NCI-H2196 treated with DMSO at 0.1 percent for 48 hours (cell line): ENCODE results near the gene MUC15.

ENCODE experiments used
- DNase-seq: peaks from one replicate; lab custom pipeline; 2025; ENCODE audit not compliant: unreplicated experiment; lab: John Stamatoyannopoulos, UW

The MUC15 gene

DNA sequence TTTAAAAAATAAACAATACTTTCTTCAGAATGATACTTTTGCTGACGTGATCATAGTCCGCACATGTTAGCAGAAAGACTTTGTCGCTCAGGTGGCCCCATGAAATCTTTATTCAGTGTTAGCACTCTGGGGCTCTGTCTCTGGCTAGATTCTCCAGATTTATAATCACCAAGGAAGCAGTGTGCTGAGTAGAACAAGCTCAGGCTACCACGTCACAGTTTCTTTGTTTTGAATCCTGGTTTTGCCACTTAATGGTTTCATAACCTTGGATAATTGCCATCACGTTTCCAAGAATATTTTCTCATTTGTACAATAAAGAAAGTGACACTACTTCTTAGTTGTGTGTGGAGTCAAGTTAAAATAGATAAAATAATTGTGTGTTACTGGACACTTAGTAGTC is 3.9 kb upstream of the MUC15 start:
- no peak for DNase-seq

- no peak for DNase-seq
Observed at GRCh38 chr11:26573896-26574295, 1.8 kb upstream of the MUC15 start.

GRCh38 chr11:26572770-26573402 is 823 bp upstream of the MUC15 start:
- no peak for DNase-seq

- no peak for DNase-seq
Observed at GRCh38 chr11:26569646-26570045, 2.4 kb downstream of the MUC15 start.

DNA sequence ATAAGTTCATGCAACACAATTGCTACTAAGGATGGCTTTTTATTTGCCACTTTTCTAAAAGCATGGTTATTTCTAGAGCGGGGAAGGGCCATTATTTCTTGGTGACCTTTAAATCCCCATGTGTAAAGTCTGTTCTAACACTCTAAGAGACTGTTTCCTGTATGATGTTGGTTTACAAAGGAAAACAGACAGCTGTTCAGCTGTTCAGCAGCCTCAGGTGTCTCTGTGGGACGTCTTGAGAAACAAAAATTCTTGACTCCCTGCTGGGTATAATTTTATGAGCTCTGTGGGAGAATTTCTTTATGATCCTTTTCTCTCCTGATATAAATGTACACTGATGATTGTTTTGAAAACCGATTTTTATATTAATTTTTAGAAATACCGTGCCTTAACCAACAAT is 13.9 kb downstream of the MUC15 start:
- DNase-seq = no peak

- no peak for DNase-seq
Observed at GRCh38 chr11:26557666-26558065, 14.4 kb downstream of the MUC15 start.

DNA sequence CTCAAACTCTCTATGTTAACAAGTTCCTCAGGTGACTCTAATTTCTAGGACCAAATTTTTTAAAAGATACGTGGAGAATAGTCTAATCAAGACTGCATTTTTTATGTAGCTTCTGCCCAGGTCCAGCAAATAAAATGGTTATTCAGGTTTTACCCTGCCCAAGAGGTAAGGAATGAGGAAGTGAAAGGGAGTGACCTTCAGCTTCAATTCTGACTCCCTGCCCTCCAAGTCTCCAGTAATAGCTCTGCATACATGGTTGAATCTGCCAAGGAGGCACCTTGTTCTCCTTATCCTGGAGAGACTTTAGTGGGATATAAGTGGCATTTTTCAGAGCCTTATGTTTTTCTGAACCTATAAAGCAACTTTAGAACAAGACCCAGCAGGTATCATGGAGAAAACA is 15.5 kb downstream of the MUC15 start:
- no peak for DNase-seq

GRCh38 chr11:26554455-26554854 is 17.6 kb downstream of the MUC15 start:
- DNase-seq = no peak

DNA sequence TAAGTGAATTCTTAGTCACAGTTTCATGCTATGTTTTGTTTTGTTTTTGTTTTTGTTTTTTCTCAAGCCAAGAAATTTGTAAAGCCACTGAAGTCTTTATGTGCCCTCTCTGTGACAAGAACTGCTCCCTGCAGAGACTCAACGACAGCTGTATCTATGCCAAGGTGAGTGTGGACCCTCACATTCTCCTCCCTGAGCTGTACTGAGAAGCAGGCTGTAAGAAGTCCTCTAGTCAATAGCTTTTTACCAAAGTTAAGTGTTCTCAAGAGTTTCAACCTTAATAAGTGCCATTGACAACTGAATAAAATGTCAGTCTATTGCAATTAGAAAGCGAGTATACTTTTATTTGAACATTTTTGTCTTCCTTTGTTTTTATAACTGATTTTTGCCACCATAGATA is 18.9 kb downstream of the MUC15 start:
- no peak for DNase-seq

- DNase-seq = no peak
Observed at GRCh38 chr11:26551186-26551801, 20.8 kb downstream of the MUC15 start.

- no peak for DNase-seq
Observed at GRCh38 chr11:26550022-26550421, 22.0 kb downstream of the MUC15 start.

DNA sequence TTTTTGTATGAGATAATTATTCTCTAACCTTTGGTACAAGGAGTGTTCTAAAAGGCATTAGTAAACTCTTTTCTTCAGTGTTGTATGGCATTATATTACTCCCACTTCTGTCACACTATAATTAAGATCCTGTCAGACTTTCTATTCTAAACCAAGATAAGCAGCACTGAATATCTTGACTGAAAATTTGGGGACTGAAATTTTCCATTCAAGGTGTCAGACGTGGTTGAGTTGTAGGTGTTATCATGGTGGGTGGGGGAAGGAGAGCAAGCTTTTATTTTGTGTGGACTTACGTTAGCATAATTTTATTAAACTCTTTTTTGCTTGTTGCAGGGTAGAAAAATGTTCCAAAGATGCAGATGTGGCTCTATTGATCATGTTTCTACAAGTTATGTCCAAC is 22.9 kb downstream of the MUC15 start:
- no peak for DNase-seq

DNA sequence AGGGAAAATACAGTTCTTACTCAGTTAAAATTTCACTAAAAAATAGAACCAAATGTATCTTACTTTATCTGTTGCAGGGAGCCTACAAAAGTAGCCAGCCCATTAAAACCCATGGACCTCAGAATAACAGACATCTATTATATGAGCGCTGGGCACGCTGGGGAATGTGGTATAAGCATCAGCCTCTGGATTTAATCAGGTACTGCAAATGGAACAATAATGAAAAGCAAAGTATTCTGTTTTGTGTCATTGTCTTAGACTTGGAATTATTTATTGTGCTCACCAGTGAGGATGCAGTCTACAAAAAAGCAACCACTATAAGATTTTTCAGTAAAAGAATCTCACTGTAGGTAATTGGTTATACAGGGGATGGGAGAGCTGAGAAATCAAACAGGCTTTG is 30.2 kb downstream of the MUC15 start:
- DNase-seq = no peak

GRCh38 chr11:26539517-26539916 is 32.5 kb downstream of the MUC15 start:
- no peak for DNase-seq

GRCh38 chr11:26537341-26537740 is 34.7 kb downstream of the MUC15 start:
- no peak for DNase-seq

- no peak for DNase-seq
Observed at GRCh38 chr11:26527685-26528084, 44.4 kb downstream of the MUC15 start.

DNA sequence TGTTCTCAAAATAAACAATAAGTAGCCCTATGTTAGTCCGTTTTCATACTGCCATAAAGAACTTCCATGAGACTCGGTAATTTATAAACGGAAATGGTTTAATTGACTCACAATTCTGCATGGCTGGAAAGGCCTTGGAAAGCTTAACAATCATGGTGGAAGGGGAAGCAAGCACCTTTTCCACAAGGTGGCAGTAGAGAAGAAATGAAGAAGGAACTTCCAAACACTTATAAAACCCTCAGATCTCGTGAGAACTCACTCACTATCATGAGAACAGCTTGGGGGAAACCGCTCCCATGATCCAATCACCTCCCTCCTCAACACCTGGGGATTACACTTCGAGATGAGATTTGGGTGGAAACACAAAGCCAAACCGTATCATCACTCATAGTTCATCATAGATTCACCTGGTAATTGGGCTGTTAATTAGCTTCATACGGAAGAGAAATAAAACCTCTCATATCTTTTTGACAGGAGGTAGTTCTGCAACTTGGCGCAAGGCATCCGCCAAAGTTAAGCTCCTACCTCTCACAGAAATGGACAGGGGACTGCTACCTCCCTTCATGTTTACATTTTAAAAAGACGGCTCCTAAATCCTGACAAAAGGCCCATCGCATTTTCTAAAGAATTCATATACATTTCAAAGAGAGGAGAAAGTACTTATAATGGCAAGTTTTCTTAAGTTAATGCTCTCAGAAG is 49.0 kb downstream of the MUC15 start:
- DNase-seq = no peak

- no peak for DNase-seq
Observed at GRCh38 chr11:26519469-26519868, 52.6 kb downstream of the MUC15 start.

DNA sequence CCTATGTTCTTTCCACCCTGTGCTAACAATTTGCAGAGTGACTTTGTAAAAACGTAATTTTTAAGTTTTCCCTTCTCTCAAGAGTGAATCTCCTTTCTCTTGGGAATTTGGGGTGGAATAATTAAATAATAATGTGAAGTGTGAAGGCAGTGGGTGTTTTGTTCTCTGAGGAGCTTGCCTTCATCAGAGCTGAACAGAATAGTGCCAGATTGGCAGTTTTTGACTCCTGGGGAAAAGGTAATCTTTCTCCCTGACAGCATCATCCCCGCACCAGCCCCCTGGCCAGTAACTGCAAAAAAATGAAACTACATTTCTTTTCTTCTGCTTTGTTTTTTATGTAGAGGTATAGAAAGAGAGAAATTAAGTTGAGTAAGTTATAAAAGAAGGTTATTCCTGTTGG is 59.9 kb downstream of the MUC15 start:
- DNase-seq = no peak

DNA sequence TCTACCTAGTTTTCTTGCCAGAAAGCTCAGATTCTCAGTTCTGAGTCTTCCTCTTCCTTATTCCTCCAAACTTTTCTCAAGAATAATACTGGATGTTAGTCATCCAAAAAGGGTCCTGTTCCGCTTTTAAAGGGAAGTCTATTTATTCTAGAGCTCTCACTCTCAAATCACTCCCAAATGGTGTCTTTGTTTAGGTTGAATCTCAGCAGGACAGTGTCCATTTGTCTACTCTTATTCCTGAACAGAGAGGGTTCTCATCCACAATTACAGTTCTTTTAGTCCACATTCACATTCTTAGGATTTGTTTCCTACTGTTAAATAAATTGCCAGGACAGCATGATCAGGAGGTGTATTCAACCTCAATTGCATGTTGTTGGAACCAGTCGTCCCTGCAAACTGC is 61.3 kb downstream of the MUC15 start:
- DNase-seq = no peak

- no peak for DNase-seq
Observed at GRCh38 chr11:26510164-26510563, 61.9 kb downstream of the MUC15 start.
